Stimulated activated CD8-positive, alpha-beta memory T cell treated with anti-CD3 and anti-CD28 coated beads, Interleukin-15, amount 100 ng/mL, for 48 hours (primary cell): Measurements from ENCODE around the gene ZNF582.
A peak's percentile ranks its signal among the peaks of the same experiment; 100 is the strongest.
"Not testable (repeated sequence)": the region's sequence is repeated elsewhere in the genome, so short reads cannot be mapped to it uniquely, and the experiment has no call there.

ENCODE experiments used
- DNase-seq, 2 donors: peaks; one replicate each; pipeline ENCODE4 v3.0.0-alpha.2; 2020; ENCODE audit warnings: low read depth in 2 of 2

The ZNF582 gene

GRCh38 chr19:56351208-56351607, 42.1 kb downstream of the ZNF582 start:
- DNase-seq, result no peak

GRCh38 chr19:56350416-56351045, 42.8 kb downstream of the ZNF582 start:
- peak; percentile 7 to 14 for DNase-seq

- DNase-seq, result peak in 1 of 2 donors; percentile 12
Observed at GRCh38 chr19:56348289-56348877, 45.0 kb downstream of the ZNF582 start.

GRCh38 chr19:56347163-56347778, 46.1 kb downstream of the ZNF582 start:
- no peak for DNase-seq

DNA sequence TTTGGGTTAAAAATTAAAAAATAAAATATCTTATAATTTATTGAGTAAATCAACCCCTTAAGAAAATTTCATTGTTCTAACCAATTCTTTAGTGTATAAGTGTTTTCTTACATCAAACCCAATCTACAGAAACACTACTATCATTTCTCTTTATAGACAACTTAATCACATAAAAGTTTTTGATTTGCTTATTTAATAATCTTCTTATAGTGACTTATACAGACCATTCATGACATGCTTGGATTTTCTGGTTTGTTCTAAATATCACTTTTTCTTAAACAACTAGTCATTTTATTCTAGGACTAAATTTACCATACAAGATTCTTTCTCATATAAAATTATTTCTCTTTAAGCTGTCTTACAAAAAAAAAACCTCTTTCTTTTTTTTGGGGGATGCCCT, 51.4 kb downstream of the ZNF582 start:
- DNase-seq, result no peak

DNA sequence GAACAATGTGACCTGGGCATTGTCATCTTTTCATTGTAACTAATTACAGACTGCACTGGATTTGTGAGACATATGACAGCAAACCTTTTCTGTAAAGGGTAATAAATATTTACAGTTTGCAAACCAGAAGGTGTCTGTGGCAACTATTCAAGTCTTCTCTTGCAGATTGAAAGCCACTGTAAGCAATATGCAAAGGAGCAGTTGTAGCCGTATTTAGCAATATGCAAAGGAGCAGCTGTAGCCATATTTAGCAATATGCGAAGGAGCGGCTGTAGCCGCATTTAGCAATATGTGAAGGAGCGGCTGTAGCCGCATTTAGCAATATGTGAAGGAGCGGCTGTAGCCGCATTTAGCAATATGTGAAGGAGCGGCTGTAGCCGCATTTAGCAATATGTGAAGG, 54.3 kb downstream of the ZNF582 start:
- DNase-seq, result not testable (repeated sequence)

DNA sequence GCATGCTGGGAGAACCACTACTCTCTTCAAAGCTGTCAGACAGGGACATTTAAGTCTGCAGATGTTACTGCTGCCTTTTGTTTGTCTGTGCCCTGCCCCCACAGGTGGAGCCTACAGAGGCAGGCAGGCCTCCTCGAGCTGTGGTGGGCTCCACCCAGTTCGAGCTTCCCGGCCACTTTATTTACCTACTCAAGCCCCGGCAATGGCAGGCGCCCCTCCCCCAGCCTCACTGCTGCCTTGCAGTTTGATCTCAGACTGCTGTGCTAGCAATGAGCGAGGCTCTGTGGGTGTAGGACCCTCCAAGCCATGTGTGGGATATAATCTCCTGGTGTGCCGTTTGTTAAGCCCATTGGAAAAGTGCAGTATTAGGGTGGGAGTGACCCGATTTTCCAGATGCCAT, 56.3 kb downstream of the ZNF582 start:
- DNase-seq, result not testable (repeated sequence)

DNA sequence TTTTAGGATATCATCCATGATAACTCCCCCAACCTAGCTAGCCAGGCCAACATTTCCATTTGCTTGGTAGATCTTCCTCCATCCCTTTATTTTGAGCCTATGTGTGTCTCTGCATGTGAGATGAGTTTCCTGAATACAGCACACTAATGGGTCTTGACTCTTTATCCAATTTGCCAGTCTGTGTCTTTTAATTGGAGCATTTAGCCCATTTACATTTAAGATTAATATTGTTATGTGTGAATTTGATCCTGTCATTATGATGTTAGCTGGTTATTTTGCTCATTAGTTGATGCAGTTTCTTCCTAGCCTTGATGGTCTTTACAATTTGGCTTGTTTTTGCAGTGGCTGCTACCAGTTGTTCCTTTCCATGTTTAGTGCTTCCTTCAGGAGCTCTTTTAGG, 58.0 kb downstream of the ZNF582 start:
- not testable (repeated sequence) for DNase-seq

DNA sequence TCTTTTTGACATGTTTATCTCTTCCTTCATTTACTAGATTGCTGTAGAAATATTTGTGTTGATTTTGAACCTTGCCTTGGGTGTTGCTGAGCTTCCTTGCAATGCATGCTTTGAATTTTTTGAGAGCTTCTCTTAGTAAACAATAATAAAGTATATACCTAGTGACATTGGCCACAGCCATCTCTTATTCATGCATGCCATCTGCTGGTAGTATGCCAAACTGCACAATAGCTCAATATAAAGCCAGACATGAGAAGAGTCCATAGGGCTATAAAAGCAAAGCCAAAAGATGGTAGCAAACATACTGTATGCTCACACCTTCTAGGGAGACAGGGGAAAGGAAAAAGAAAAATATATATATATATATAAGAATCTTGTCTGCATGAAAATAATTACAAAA, 59.8 kb downstream of the ZNF582 start:
- no peak for DNase-seq
